CD4-positive, alpha-beta T cell treated with Interleukin-10 for 1 hour (primary cell): ENCODE data around the gene ERCC6L2.
A peak's percentile ranks its signal among the peaks of the same experiment; 100 is the strongest.

Experiments
- DNase-seq: peaks from one replicate; pipeline ENCODE4 v3.0.0-alpha.2; 2020

The ERCC6L2 gene

GRCh38 chr9:95875305-95876137, at the start of gene ERCC6L2:
ERCC6L2 (plus strand) TSS chr9:95875691; CDS start chr9:95876039, 348 bp downstream.
- DNase-seq = peak; percentile 95

- no peak for DNase-seq
Observed at GRCh38 chr9:95826183-95826838, 49.2 kb upstream of the ERCC6L2 start.

- no peak for DNase-seq
Observed at GRCh38 chr9:95830768-95831167, 44.7 kb upstream of the ERCC6L2 start.

- DNase-seq = no peak
Observed at GRCh38 chr9:95831810-95832209, 43.7 kb upstream of the ERCC6L2 start.

- DNase-seq = no peak
Observed at GRCh38 chr9:95833546-95834178, 41.8 kb upstream of the ERCC6L2 start.

- DNase-seq = no peak
Observed at GRCh38 chr9:95834281-95834907, 41.1 kb upstream of the ERCC6L2 start.

GRCh38 chr9:95835393-95835792, 40.1 kb upstream of the ERCC6L2 start:
- no peak for DNase-seq

GRCh38 chr9:95836072-95836471, 39.4 kb upstream of the ERCC6L2 start:
- DNase-seq = no peak

GRCh38 chr9:95839012-95839411, 36.5 kb upstream of the ERCC6L2 start:
- no peak for DNase-seq

- no peak for DNase-seq
Observed at GRCh38 chr9:95840074-95840473, 35.4 kb upstream of the ERCC6L2 start.

- no peak for DNase-seq
Observed at GRCh38 chr9:95841377-95841776, 34.1 kb upstream of the ERCC6L2 start.

- no peak for DNase-seq
Observed at GRCh38 chr9:95845751-95846150, 29.7 kb upstream of the ERCC6L2 start.

GRCh38 chr9:95848764-95849163, 26.7 kb upstream of the ERCC6L2 start:
- DNase-seq = no peak

GRCh38 chr9:95852059-95853032, 23.1 kb upstream of the ERCC6L2 start:
- no peak for DNase-seq

GRCh38 chr9:95854386-95855020, 21.0 kb upstream of the ERCC6L2 start:
- no peak for DNase-seq

- no peak for DNase-seq
Observed at GRCh38 chr9:95855961-95856360, 19.5 kb upstream of the ERCC6L2 start.

- no peak for DNase-seq
Observed at GRCh38 chr9:95857124-95857523, 18.4 kb upstream of the ERCC6L2 start.

- no peak for DNase-seq
Observed at GRCh38 chr9:95857896-95858295, 17.6 kb upstream of the ERCC6L2 start.

GRCh38 chr9:95862343-95862742, 13.1 kb upstream of the ERCC6L2 start:
- no peak for DNase-seq

- no peak for DNase-seq
Observed at GRCh38 chr9:95864852-95865580, 10.5 kb upstream of the ERCC6L2 start.

GRCh38 chr9:95870352-95870751, 5.1 kb upstream of the ERCC6L2 start:
- DNase-seq = no peak
